Omental fat pad (tissue), 4 donors: Measurements from ENCODE around the gene CRB1. TPM values are rescaled to one million over a fixed set of nuclear protein-coding genes. Genes with fewer than 3 reads are reported as not detected.

Experiments used
- ATAC-seq: fragments of 150-250 bp; one replicate; pipeline ENCODE4 v1.9.1; 2016; ENCODE audit warnings: mild to moderate bottlenecking, moderate library complexity; ENCODE audit not compliant: low FRiP score
- DNase-seq: peaks from one replicate; pipeline ENCODE4 v3.0.0-alpha.2; 2019; ENCODE audit warnings: low spot score
- total RNA-seq, 4 donors: library from RNA; depleted of rRNA; stranded (reverse); fragments of >200 nt; gene quantifications; one replicate each; pipeline ENCODE4 v1.1.0, GENCODE V29; 2016
- TF ChIP-seq, protein P1 (sequence below), 3 donors: fragments of 450-650 bp; IDR thresholded peaks; one replicate each; pipeline ENCODE4 v1.5.1; 2016 to 2017; ENCODE audit warnings: antibody characterized with exemption in 3 of 3, mild to moderate bottlenecking in 3 of 3, moderate library complexity in 2 of 3

Gene CRB1
- total RNA-seq, 4 donors from 2014 or later, result 0.38 to 2.4 TPM; not detected in 2

GRCh38 chr1:197321811-197322210 lies 53.8 kb downstream of the CRB1 start:
- TF ChIP-seq, protein P1, sequence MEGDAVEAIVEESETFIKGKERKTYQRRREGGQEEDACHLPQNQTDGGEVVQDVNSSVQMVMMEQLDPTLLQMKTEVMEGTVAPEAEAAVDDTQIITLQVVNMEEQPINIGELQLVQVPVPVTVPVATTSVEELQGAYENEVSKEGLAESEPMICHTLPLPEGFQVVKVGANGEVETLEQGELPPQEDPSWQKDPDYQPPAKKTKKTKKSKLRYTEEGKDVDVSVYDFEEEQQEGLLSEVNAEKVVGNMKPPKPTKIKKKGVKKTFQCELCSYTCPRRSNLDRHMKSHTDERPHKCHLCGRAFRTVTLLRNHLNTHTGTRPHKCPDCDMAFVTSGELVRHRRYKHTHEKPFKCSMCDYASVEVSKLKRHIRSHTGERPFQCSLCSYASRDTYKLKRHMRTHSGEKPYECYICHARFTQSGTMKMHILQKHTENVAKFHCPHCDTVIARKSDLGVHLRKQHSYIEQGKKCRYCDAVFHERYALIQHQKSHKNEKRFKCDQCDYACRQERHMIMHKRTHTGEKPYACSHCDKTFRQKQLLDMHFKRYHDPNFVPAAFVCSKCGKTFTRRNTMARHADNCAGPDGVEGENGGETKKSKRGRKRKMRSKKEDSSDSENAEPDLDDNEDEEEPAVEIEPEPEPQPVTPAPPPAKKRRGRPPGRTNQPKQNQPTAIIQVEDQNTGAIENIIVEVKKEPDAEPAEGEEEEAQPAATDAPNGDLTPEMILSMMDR (IDR thresholded peaks at IDR 0.05), result no peak
- DNase-seq (no peak), ATAC-seq (no peak)

DNA sequence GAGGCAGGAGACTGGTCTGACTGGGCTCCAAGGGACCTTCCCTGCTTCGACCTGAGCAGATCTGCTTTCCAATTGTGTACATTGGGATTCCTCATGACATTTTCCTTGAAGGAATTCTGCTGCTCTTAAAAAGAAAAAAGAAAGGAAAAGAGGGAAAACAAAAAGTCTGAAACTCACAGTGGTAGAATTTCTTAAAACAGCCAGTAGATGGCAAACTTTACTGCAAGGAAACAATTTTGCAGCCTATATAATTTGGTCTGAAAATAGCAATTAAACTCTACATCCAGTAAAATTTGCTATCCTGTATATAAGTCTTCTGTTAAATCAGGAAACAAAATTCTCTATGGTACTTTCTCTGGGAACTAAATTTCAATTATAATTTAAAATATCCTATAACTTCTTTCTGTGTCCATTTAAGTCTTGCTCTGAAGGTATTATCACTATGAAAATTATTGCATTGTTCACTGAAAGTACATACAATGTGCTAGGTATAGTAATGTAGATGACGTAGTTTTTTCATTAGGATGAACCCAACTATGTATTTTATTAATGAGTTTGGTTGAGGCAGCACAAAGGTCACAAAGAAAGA lies 59.8 kb downstream of the CRB1 start:
- DNase-seq (no peak), ATAC-seq (no peak)
- TF ChIP-seq, protein P1 (IDR thresholded peaks at IDR 0.05), result no peak

- ATAC-seq, result no peak
- TF ChIP-seq, protein P1 (IDR thresholded peaks at IDR 0.05), result no peak
These were observed 62.2 kb downstream of the CRB1 start for GRCh38 chr1:197330213-197330612.

GRCh38 chr1:197331565-197331964 lies 63.5 kb downstream of the CRB1 start:
- ATAC-seq (no peak), DNase-seq (no peak)
- TF ChIP-seq, protein P1 (IDR thresholded peaks at IDR 0.05), result no peak

More at GRCh38 chr1:197330213-197330612, 62.2 kb downstream of the CRB1 start:
- no peak for DNase-seq

DNA sequence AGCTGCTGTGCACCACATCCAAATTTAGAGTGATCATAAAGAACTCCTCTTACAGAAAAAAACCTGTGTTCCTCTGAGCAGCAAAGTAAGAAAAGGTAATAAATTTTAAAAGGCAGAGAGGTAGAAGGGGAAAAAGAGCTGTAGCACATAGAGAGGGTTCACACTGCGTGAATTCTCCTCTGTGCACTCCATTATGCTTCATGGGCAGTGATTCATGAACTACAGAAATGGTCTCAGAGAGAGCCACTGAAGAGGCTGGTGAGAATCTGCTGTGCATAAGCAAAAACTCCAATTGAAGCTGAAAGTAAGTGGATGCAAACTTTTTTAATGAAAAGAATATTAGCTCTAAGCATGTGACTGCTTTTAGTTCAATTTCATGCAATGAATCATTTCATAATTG lies 65.0 kb downstream of the CRB1 start:
- ATAC-seq, result no peak
- TF ChIP-seq, protein P1 (IDR thresholded peaks at IDR 0.05), result no peak
- DNase-seq, result no peak

DNA sequence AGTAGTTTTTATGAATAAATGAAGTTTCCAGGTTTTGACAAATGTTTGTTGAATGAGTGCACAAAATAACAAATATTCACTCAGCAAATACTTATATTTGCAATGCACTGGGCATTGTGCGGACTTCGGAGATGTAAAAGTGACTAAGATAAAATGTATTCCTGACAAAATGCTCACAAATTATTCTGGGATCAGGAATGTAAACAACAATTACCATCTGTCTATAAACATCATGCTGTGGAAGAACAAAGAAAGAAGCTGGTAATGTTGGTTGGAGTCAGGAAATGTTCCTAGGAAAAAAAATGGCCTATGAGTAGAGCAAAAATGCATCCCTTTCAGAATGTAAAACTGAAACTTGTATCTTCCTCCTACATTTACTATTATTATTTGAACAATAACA lies 68.5 kb downstream of the CRB1 start:
- ATAC-seq (no peak), DNase-seq (no peak)
- TF ChIP-seq, protein P1 (IDR thresholded peaks at IDR 0.05), result no peak
